ENCODE results near the gene FAM83F. TPM values are rescaled to one million over a fixed set of nuclear protein-coding genes. Genes with fewer than 3 reads are reported as not detected.

Gene FAM83F
- total RNA-seq, 2 experiments from 2014 or later = not detected

GRCh38 chr22:39974065-39974464 is 20.7 kb upstream of the FAM83F start:
- H3K4me2 ChIP-seq (ENCODE audit: low read length) = no peak overlapping the region
- H3K4me1 ChIP-seq (ENCODE audit: insufficient read depth, low read length, poor library complexity, severe bottlenecking) = no peaks in the 10 kb centered on the region
- POLR2A ChIA-PET = no interaction called here
- no peaks in the 10 kb centered on the region for H4K20me1 ChIP-seq (ENCODE audit: insufficient read depth, low read length)
- H2AFZ ChIP-seq (ENCODE audit: low read length) = no peak overlapping the region
- H3K9me2 ChIP-seq (ENCODE audit: insufficient read depth, low read length) = no peaks in the 10 kb centered on the region
- TF ChIP-seq CTCF (conservative IDR thresholded peaks at IDR 0.05; ENCODE audit: low read length) = no peak
- H3K4me3 ChIP-seq (ENCODE audit: low read depth, low read length, poor library complexity, severe bottlenecking) = no peak overlapping the region
- no peaks in the 10 kb centered on the region for H3K9me3 ChIP-seq (ENCODE audit: low read length)
- no TSS peak for BruUV-seq (replicated peaks)
- CTCF ChIA-PET (ENCODE audit: unreplicated experiment) = no interaction called here
- H3K79me2 ChIP-seq (ENCODE audit: insufficient read depth, low read depth, low read length) = no peaks in the 10 kb centered on the region
- DNase-seq (ENCODE audit: low spot score) = no peak
- H3K27ac ChIP-seq (ENCODE audit: low read depth, low read length, poor library complexity, severe bottlenecking) = no peak overlapping the region
- intact Hi-C loops (cut with micrococcal nuclease; ENCODE audit: unreplicated experiment) = no loop called here
- H3K36me3 ChIP-seq (ENCODE audit: insufficient read depth, low read length) = no peaks in the 10 kb centered on the region

GRCh38 chr22:39979048-39979447 is 15.7 kb upstream of the FAM83F start:
- Histone ChIP-seq H3K27ac (ENCODE audit: low read depth, low read length, poor library complexity, severe bottlenecking) (no peak overlapping the region), H3K9me3 (ENCODE audit: low read length) (no peaks in the 10 kb centered on the region), H3K9me2 (ENCODE audit: insufficient read depth, low read length) (no peaks in the 10 kb centered on the region), H3K4me1 (ENCODE audit: insufficient read depth, low read length, poor library complexity, severe bottlenecking) (no peaks in the 10 kb centered on the region), H2AFZ (ENCODE audit: low read length) (no peak overlapping the region), H3K79me2 (ENCODE audit: insufficient read depth, low read depth, low read length) (no peaks in the 10 kb centered on the region), H3K4me2 (ENCODE audit: low read length) (no peak overlapping the region), H3K4me3 (ENCODE audit: low read depth, low read length, poor library complexity, severe bottlenecking) (no peak overlapping the region), H3K36me3 (ENCODE audit: insufficient read depth, low read length) (no peaks in the 10 kb centered on the region), H4K20me1 (ENCODE audit: insufficient read depth, low read length) (no peaks in the 10 kb centered on the region)
- ChIA-PET POLR2A (interaction anchor here (0.6 kb wide), 1 partner anchor 222 kb away, joined by 6 read pairs; no protein-coding TSS in a partner anchor), CTCF (ENCODE audit: unreplicated experiment) (no interaction called here)
- no peak for TF ChIP-seq EZH2phosphoT487 (IDR thresholded peaks at IDR 0.05; ENCODE audit: borderline replicate concordance, low read depth, low read length)
- no peak for TF ChIP-seq CTCF (conservative IDR thresholded peaks at IDR 0.05; ENCODE audit: low read length)
- DNase-seq (ENCODE audit: low spot score) = no peak
- intact Hi-C loops (cut with micrococcal nuclease; ENCODE audit: unreplicated experiment) = no loop called here
- BruUV-seq (replicated peaks) = no TSS peak

GRCh38 chr22:39979458-39979857 is 15.3 kb upstream of the FAM83F start:
- Histone ChIP-seq H3K9me2 (ENCODE audit: insufficient read depth, low read length) (no peaks in the 10 kb centered on the region), H3K9me3 (ENCODE audit: low read length) (no peaks in the 10 kb centered on the region), H3K79me2 (ENCODE audit: insufficient read depth, low read depth, low read length) (no peaks in the 10 kb centered on the region), H3K4me1 (ENCODE audit: insufficient read depth, low read length, poor library complexity, severe bottlenecking) (no peaks in the 10 kb centered on the region), H3K27ac (ENCODE audit: low read depth, low read length, poor library complexity, severe bottlenecking) (no peak overlapping the region), H4K20me1 (ENCODE audit: insufficient read depth, low read length) (no peaks in the 10 kb centered on the region), H3K4me3 (ENCODE audit: low read depth, low read length, poor library complexity, severe bottlenecking) (no peak overlapping the region), H2AFZ (ENCODE audit: low read length) (no peak overlapping the region), H3K36me3 (ENCODE audit: insufficient read depth, low read length) (no peaks in the 10 kb centered on the region), H3K4me2 (ENCODE audit: low read length) (no peak overlapping the region)
- no peak for DNase-seq (ENCODE audit: low spot score)
- BruUV-seq (replicated peaks) = no TSS peak
- CTCF ChIA-PET (ENCODE audit: unreplicated experiment) = no interaction called here
- TF ChIP-seq CTCF (conservative IDR thresholded peaks at IDR 0.05; ENCODE audit: low read length) (no peak), EZH2phosphoT487 (IDR thresholded peaks at IDR 0.05; ENCODE audit: borderline replicate concordance, low read depth, low read length) (no peak)
- intact Hi-C loops (cut with micrococcal nuclease; ENCODE audit: unreplicated experiment) = no loop called here
- POLR2A ChIA-PET = no interaction called here

Data from OCI-LY7 (cell line).